ENCODE measurements around the gene DENND1C. TPM values are rescaled to one million over a fixed set of nuclear protein-coding genes. Genes with fewer than 3 reads are reported as not detected.
A peak's percentile ranks its signal among the peaks of the same experiment; 100 is the strongest.

The DENND1C gene
- total RNA-seq, 2 experiments from 2014 or later: 111 to 118 TPM

DNA sequence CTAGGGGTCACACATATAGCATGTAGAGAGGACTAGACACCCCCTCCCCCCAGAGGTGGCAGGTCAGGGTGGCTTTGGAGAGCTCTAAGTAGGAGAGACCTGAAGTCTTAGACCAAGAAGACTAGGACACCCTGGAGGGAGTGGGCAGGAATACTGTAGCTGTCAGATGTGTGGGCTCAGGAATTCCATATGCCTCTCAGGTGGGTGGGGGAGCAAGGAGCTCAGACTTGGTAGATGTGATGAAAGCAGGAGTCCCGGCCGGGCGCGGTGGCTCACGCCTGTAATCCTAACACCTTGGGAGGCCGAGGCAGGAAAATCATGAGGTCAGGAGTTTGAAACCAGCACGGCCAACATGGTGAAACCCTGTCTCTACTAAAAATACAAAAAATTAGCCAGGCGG is 15.9 kb downstream of the DENND1C start:
- H3K4me3 Mint-ChIP-seq: no peak overlapping the region
- peak in 1 of 14 experiments; percentile 8 for DNase-seq
- no peaks in the 10 kb centered on the region for H3K9me3 Mint-ChIP-seq
- H3K27me3 Mint-ChIP-seq: no peaks in the 10 kb centered on the region
- Histone ChIP-seq H3K36me3 (ENCODE audit: insufficient read depth, low read length) (peaks cover 25% of the 10 kb centered on the region), H3K4me3 (ENCODE audit: low read length) (no peak overlapping the region), H3K4me1 (ENCODE audit: insufficient read depth, low read length) (peaks cover 19% of the 10 kb centered on the region), H3K9me3 (ENCODE audit: control insufficient read depth in 1 of 2, insufficient read depth in 1 of 2, low read length in 2 of 2) (no peaks in the 10 kb centered on the region), H3K27ac (ENCODE audit: low read depth in 1 of 2, low read length in 2 of 2) (no peak overlapping the region), H3K27me3 (ENCODE audit: control insufficient read depth in 1 of 2, insufficient read depth in 2 of 2, low read length in 2 of 2) (no peaks in the 10 kb centered on the region)
- ATAC-seq (ENCODE audit: poor library complexity): no peak
- peak overlapping the region; percentile 36 for H3K27ac Mint-ChIP-seq
- intact Hi-C loops (cut with DNase I, micrococcal nuclease): no loop called here
- ChIA-PET POLR2A (no interaction called here), CTCF (no interaction called here)
- peaks cover 42% of the 10 kb centered on the region for H3K36me3 Mint-ChIP-seq (ENCODE audit: low read depth)
- H3K4me1 Mint-ChIP-seq (ENCODE audit: low read depth): peaks cover 21% of the 10 kb centered on the region
- TF ChIP-seq, protein P1, sequence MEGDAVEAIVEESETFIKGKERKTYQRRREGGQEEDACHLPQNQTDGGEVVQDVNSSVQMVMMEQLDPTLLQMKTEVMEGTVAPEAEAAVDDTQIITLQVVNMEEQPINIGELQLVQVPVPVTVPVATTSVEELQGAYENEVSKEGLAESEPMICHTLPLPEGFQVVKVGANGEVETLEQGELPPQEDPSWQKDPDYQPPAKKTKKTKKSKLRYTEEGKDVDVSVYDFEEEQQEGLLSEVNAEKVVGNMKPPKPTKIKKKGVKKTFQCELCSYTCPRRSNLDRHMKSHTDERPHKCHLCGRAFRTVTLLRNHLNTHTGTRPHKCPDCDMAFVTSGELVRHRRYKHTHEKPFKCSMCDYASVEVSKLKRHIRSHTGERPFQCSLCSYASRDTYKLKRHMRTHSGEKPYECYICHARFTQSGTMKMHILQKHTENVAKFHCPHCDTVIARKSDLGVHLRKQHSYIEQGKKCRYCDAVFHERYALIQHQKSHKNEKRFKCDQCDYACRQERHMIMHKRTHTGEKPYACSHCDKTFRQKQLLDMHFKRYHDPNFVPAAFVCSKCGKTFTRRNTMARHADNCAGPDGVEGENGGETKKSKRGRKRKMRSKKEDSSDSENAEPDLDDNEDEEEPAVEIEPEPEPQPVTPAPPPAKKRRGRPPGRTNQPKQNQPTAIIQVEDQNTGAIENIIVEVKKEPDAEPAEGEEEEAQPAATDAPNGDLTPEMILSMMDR (IDR thresholded peaks at IDR 0.05): no peak

DNA sequence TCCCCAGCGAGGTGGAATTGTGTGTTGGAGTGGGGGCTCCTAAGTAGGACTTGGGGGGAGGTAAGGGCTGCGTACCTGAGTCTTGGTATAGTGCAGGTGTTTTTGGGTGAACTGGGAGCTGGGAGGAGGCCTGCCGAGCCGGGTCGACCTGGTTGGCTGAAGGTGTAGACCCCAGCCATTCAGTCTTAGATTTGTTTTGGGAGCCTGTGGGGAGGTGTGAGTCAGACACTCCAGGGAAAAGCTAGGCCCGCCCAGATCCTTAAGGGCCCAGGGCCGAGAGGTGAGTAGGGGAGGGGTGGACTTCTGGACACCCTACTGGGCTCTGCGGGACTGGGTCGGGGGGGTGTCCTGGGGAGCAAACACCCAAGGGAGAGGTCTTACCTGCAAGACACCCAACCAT is 16.6 kb downstream of the DENND1C start:
- Histone ChIP-seq H3K4me1 (ENCODE audit: insufficient read depth, low read length) (peaks cover 21% of the 10 kb centered on the region), H3K36me3 (ENCODE audit: insufficient read depth, low read length) (peaks cover 21% of the 10 kb centered on the region), H3K27me3 (ENCODE audit: control insufficient read depth in 1 of 2, insufficient read depth in 2 of 2, low read length in 2 of 2) (no peaks in the 10 kb centered on the region), H3K9me3 (ENCODE audit: control insufficient read depth in 1 of 2, insufficient read depth in 1 of 2, low read length in 2 of 2) (no peaks in the 10 kb centered on the region), H3K27ac (ENCODE audit: low read depth in 1 of 2, low read length in 2 of 2) (no peak overlapping the region), H3K4me3 (ENCODE audit: low read length) (no peak overlapping the region)
- ATAC-seq (ENCODE audit: poor library complexity) (no peak), DNase-seq (peak in 1 of 14 experiments; percentile 21)
- Mint-ChIP-seq H3K27me3 (no peaks in the 10 kb centered on the region), H3K4me1 (ENCODE audit: low read depth) (peaks cover 27% of the 10 kb centered on the region), H3K36me3 (ENCODE audit: low read depth) (peaks cover 42% of the 10 kb centered on the region), H3K4me3 (peak overlapping the region; percentile 45), H3K9me3 (no peaks in the 10 kb centered on the region), H3K27ac (peak overlapping the region; percentile 36)
- TF ChIP-seq, protein P1 (IDR thresholded peaks at IDR 0.05): no peak
- POLR2A ChIA-PET: no interaction called here
- intact Hi-C loops (cut with DNase I, micrococcal nuclease): no loop called here
- CTCF ChIA-PET: no interaction called here

DNA sequence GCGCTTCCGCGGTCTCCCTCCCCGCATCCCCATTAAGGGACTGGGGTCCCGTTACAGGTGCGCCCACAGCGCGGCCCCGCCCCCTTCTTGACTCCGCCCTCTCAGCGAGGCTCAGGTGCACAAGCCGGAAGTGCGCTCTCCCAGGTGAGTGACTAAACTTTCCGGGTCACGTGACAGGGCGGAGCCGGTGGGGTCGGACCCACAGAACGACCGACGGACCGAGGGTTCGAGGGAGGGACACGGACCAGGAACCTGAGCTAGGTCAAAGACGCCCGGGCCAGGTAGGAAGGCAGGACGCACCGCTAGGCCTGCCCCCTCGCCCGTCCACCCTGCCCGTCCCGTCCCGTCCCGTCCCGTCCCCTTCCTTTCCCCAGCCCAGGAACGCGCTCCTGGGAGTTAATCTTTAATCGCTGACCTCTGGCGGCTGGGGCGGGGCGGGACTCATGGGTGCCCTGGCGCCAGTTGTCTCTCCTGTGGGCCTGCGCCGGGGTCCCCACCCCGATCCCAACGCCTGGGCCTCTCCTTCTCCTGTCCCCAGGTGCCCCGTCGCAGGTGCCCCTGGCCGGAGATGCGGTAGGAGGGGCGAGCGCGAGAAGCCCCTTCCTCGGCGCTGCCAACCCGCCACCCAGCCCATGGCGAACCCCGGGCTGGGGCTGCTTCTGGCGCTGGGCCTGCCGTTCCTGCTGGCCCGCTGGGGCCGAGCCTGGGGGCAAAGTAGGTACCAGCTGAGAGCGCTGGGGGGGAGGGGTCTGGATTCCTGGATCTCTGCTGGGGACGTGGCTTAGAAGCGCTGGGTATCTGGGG is 17.3 kb downstream of the DENND1C start, which contains the start of gene CRB3:
CRB3 (plus strand) TSS at position 202 of the 804 bp plus-strand sequence; CDS start at position 633, 431 bp downstream.
- ChIA-PET POLR2A (interaction anchor here (1.0 kb wide), 1 partner anchor 17 kb away, joined by 10 read pairs; the partner anchor contains the start of gene DENND1C), CTCF (no interaction called here)
- no peaks in the 10 kb centered on the region for H3K9me3 Mint-ChIP-seq
- no peaks in the 10 kb centered on the region for H3K27me3 ChIP-seq (ENCODE audit: control insufficient read depth in 1 of 2, insufficient read depth in 2 of 2, low read length in 2 of 2)
- H3K4me3 ChIP-seq (ENCODE audit: low read length): peak within 1 kb of the TSS; percentile 59
- no peaks in the 10 kb centered on the region for H3K9me3 ChIP-seq (ENCODE audit: control insufficient read depth in 1 of 2, insufficient read depth in 1 of 2, low read length in 2 of 2)
- no peaks in the 10 kb centered on the region for H3K27me3 Mint-ChIP-seq
- DNase-seq: peak; percentile 35 to 81 (median 60)
- H3K27ac Mint-ChIP-seq: peak within 1 kb of the TSS; percentile 70
- TF ChIP-seq, protein P1 (IDR thresholded peaks at IDR 0.05): no peak
- no peak for ATAC-seq (ENCODE audit: poor library complexity)
- intact Hi-C loops (cut with DNase I, micrococcal nuclease): loop anchor here (5.0 kb wide), 3 partner anchors 38 to 398 kb away; partner anchors contain the start of genes GPR108 (in 1 of the 2), TRIP10 (in 1 of the 2) and TUBB4A (in 1 of the 2)
- peak within 1 kb of the TSS in 1 of 2 donors; percentile 4 for H3K27ac ChIP-seq (ENCODE audit: low read depth in 1 of 2, low read length in 2 of 2)
- H3K36me3 ChIP-seq (ENCODE audit: insufficient read depth, low read length): peaks cover 16% of the 10 kb centered on the region
- H3K36me3 Mint-ChIP-seq (ENCODE audit: low read depth): peaks cover 37% of the 10 kb centered on the region
- H3K4me1 Mint-ChIP-seq (ENCODE audit: low read depth): peaks cover 30% of the 10 kb centered on the region
- H3K4me3 Mint-ChIP-seq: peak within 1 kb of the TSS; percentile 80
- H3K4me1 ChIP-seq (ENCODE audit: insufficient read depth, low read length): peaks cover 26% of the 10 kb centered on the region

Measured in CD4-positive, alpha-beta T cell (primary cell).